Measurements from ENCODE around the gene TRPV4. TPM values are rescaled to one million over a fixed set of nuclear protein-coding genes. Genes with fewer than 3 reads are reported as not detected.

TRPV4 gene
- total and polyA plus RNA-seq, 7 donors, result 0.03 to 0.11 (median 0.07) TPM; not detected in 1

DNA sequence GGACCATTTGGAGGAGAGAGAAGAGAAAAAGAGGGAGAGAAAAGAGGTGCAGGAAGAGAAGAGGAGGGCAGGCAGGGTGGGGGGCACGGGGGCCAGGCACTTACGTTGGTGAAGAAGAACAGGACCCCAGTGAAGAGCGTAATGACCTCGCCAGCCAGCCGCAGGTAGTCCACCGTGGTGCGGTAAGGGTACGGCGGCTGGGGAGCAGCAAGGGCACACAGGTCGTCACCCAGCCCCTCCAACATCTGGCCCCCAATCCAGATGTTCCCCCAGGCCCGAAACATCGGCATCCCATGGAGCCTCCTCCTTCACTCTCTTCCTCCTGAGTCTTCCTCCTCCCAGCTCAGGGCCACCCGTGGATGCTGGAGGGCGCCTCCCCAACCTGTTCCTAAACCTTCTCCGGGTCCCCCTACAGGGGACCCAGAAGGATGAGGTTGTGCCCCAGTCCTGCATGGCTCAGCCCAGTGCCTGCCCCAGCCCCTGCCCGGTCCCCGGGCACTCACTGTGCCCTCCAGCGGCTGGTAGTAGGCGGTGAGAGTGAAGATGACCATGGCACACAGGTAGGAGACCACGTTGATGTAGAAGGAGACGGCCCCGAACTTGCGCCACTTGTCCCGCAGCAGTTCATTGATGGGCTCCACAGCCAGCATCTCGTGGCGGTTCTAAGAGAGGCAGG is 39.2 kb downstream of the TRPV4 start:
- Histone ChIP-seq H3K27ac (no peak overlapping the region), H3K27me3 (ENCODE audit: insufficient read depth in 3 of 3, low read length in 2 of 3) (peaks cover 0 to 4% (median 0%) of the 10 kb centered on the region in 3 donors), H3K4me1 (no peaks in the 10 kb centered on the region), H3K36me3 (ENCODE audit: insufficient read depth in 1 of 2, low read depth in 1 of 2) (no peaks in the 10 kb centered on the region), H3K9me3 (no peaks in the 10 kb centered on the region), H3K4me3 (no peak overlapping the region)
- intact Hi-C loops (cut with DNase I), result no loop called here
- TF ChIP-seq, protein P1, sequence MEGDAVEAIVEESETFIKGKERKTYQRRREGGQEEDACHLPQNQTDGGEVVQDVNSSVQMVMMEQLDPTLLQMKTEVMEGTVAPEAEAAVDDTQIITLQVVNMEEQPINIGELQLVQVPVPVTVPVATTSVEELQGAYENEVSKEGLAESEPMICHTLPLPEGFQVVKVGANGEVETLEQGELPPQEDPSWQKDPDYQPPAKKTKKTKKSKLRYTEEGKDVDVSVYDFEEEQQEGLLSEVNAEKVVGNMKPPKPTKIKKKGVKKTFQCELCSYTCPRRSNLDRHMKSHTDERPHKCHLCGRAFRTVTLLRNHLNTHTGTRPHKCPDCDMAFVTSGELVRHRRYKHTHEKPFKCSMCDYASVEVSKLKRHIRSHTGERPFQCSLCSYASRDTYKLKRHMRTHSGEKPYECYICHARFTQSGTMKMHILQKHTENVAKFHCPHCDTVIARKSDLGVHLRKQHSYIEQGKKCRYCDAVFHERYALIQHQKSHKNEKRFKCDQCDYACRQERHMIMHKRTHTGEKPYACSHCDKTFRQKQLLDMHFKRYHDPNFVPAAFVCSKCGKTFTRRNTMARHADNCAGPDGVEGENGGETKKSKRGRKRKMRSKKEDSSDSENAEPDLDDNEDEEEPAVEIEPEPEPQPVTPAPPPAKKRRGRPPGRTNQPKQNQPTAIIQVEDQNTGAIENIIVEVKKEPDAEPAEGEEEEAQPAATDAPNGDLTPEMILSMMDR (IDR thresholded peaks at IDR 0.05), result no peak
- DNase-seq (no peak), ATAC-seq (no peak)
- WGBS, 3 donors, result 81 to 85% (median 83%) methylated on average over 26 of the region's 26 CpGs

DNA sequence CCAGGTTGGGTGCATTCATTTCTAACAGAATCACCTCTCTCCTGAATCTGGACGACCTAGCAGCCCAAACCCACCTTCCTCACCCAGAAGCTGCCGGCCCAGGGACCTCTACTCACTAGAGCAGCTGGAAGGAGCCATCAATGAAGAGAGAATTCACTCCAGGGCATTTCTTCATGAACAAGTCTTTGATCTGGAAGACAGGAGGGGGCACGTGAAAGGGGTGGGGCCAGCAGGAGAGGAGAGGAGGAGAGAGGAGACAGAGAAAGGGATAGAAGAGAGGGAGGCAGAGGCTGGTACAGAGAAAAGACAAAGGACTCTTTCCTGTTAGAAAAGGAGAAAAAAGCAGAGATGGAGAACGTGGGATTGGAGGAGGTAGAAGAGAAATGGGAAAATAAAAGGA is 39.8 kb downstream of the TRPV4 start:
- Histone ChIP-seq H3K27ac (no peak overlapping the region), H3K27me3 (ENCODE audit: insufficient read depth in 3 of 3, low read length in 2 of 3) (peaks cover 0 to 4% (median 0%) of the 10 kb centered on the region in 3 donors), H3K9me3 (no peaks in the 10 kb centered on the region), H3K36me3 (ENCODE audit: insufficient read depth in 1 of 2, low read depth in 1 of 2) (no peaks in the 10 kb centered on the region), H3K4me1 (no peaks in the 10 kb centered on the region), H3K4me3 (no peak overlapping the region)
- ATAC-seq (no peak), DNase-seq (no peak)
- TF ChIP-seq, protein P1 (IDR thresholded peaks at IDR 0.05), result no peak
- WGBS, 3 donors, result 30 to 37% (median 35%) methylated on average over 4 of the region's 4 CpGs
- intact Hi-C loops (cut with DNase I), result no loop called here

DNA sequence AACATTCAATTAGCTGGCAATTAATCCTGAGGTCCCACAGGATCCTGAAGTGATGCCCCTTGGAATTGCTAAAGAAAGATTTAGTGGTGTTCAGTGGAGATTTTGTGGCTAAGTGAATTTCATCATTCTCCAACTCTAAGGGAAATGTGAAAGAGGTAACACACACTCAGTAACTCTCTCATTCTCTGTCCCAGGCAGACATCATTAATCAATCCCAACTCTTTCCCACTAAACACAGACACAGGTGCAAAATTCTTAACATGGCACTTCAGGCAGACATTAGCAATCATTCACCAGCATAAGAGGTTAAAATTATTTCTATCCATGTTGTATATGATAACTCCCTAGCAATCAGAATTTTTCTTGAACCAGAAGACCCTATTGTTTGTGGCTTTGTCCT is 40.2 kb downstream of the TRPV4 start:
- H3K9me3 ChIP-seq, result no peaks in the 10 kb centered on the region
- TF ChIP-seq, protein P1 (IDR thresholded peaks at IDR 0.05), result no peak
- no peak for ATAC-seq
- H3K27ac ChIP-seq, result no peak overlapping the region
- DNase-seq, result no peak
- H3K36me3 ChIP-seq (ENCODE audit: insufficient read depth in 1 of 2, low read depth in 1 of 2), result no peaks in the 10 kb centered on the region
- peaks cover 0 to 4% (median 0%) of the 10 kb centered on the region in 3 donors for H3K27me3 ChIP-seq (ENCODE audit: insufficient read depth in 3 of 3, low read length in 2 of 3)
- intact Hi-C loops (cut with DNase I), result no loop called here
- no peak overlapping the region for H3K4me3 ChIP-seq
- H3K4me1 ChIP-seq, result no peaks in the 10 kb centered on the region

DNA sequence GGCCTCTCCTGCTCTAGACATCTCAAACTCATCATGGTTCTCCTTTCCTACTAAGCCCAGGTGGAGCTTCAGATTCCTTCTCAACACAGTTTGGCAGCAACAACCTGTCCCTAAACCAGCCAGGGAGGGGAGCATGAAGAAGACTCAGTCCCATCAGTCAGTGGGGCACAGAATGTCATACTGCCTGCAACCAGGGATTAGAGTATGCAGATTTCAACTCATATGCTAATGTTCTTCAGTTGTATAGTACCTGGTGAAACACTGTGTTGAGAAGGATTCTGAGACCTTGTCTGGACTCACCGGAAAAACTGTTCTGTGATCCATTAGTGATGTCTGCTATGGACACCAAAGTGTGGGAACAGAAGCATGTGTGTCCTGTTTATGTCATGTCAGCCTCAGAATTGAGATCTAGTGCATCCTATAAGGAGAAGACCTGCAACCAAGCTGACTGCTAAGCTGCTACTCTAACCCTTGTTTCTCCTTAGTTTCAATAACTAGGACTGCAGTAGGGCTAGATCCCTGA is 43.6 kb downstream of the TRPV4 start:
- WGBS, 3 donors, result 79 to 92% (median 82%) methylated on average over 1 of the region's 1 CpG
- DNase-seq (no peak), ATAC-seq (no peak)
- peaks cover 0 to 4% (median 0%) of the 10 kb centered on the region in 3 donors for H3K27me3 ChIP-seq (ENCODE audit: insufficient read depth in 3 of 3, low read length in 2 of 3)
- TF ChIP-seq, protein P1 (IDR thresholded peaks at IDR 0.05), result no peak
- intact Hi-C loops (cut with DNase I), result no loop called here
- H3K36me3 ChIP-seq (ENCODE audit: insufficient read depth in 1 of 2, low read depth in 1 of 2), result no peaks in the 10 kb centered on the region
- H3K27ac ChIP-seq, result no peak overlapping the region
- no peaks in the 10 kb centered on the region for H3K4me1 ChIP-seq
- no peak overlapping the region for H3K4me3 ChIP-seq
- no peaks in the 10 kb centered on the region for H3K9me3 ChIP-seq

DNA sequence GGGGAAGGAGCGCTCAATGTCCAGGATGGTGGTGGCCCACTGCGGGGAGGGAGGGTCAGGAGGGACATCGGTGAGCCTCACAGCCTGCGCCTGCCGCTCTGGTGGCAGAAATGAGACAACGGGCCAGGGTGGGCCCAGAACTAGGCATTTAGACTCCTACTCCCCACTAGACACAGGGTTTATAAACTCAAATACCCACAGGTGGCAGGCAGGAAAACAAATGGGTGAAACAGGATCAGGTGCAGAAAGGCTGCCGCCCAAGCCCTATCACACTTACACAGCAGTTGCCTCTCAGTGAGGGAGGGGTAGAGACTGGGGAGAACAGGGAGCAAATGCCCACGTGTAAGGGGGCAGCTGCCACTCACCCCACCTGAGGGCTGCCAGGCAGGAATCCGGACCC is 46.4 kb downstream of the TRPV4 start:
- Histone ChIP-seq H3K4me1 (no peaks in the 10 kb centered on the region), H3K27me3 (ENCODE audit: insufficient read depth in 3 of 3, low read length in 2 of 3) (no peaks in the 10 kb centered on the region), H3K9me3 (no peaks in the 10 kb centered on the region), H3K27ac (no peak overlapping the region), H3K36me3 (ENCODE audit: insufficient read depth in 1 of 2, low read depth in 1 of 2) (no peaks in the 10 kb centered on the region), H3K4me3 (no peak overlapping the region)
- intact Hi-C loops (cut with DNase I), result no loop called here
- WGBS, 3 donors, result 81 to 87% (median 83%) methylated on average over 9 of the region's 9 CpGs
- ATAC-seq, result no peak
- TF ChIP-seq, protein P1 (IDR thresholded peaks at IDR 0.05), result no peak
- no peak for DNase-seq
